PC-9 (cell line): ENCODE data around the gene CENPP.

Experiments used
- EZH2 ChIP-seq: fragments of 200-600 bp; sonication (generic); IDR thresholded peaks from 2 replicates; pipeline ENCODE4 v1.8.0; 2017; ENCODE audit warnings: antibody characterized with exemption, low read depth
- TF ChIP-seq, protein P1 (sequence below): fragments of 200-600 bp; sonication (generic); conservative IDR thresholded peaks from 2 replicates; pipeline ENCODE4 v1.6.1; 2017; ENCODE audit warnings: mixed run types, antibody characterized with exemption, mild to moderate bottlenecking, moderate library complexity

DNA sequence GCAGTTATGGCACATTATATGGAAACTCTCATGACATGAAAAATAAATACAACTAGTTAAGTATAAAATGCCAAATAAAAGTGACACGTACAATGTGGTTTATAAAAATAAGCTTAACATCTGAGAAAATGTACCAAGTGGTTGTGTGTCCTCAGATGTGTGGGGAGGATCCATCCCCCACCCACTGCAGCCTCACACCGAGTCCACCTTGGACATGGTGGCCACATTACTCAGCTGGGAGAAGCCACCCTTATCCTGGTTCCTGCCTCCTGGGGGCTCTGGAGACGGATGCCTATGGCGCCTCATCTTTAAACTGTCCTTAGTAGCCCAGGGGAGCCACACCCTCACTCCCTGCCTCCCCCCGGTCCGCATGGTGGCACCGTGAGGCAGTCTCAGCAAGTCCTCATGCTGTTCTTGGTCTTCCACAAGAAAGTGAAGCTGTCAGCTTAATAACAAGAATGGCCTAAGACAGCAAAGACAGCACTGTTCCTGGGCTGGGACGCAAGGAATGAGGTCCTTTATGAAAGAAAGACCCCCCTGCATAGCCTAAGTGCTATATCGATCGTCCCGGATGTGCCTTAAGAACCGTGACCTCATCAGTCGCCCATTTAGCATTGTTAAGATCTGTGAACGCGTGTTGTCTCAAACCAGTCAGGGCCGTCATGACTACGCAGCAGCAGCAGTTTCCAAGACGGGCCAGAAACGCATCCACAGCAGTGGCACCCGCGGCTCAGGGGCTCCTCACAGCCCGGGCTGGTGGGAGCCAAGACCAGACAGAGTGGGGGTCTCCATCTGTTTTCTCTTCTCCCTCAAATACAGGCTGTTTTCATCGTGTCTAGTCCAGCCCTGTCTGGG lies 287.7 kb downstream of the CENPP start:
- TF ChIP-seq, protein P1, sequence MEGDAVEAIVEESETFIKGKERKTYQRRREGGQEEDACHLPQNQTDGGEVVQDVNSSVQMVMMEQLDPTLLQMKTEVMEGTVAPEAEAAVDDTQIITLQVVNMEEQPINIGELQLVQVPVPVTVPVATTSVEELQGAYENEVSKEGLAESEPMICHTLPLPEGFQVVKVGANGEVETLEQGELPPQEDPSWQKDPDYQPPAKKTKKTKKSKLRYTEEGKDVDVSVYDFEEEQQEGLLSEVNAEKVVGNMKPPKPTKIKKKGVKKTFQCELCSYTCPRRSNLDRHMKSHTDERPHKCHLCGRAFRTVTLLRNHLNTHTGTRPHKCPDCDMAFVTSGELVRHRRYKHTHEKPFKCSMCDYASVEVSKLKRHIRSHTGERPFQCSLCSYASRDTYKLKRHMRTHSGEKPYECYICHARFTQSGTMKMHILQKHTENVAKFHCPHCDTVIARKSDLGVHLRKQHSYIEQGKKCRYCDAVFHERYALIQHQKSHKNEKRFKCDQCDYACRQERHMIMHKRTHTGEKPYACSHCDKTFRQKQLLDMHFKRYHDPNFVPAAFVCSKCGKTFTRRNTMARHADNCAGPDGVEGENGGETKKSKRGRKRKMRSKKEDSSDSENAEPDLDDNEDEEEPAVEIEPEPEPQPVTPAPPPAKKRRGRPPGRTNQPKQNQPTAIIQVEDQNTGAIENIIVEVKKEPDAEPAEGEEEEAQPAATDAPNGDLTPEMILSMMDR = no peak
- no peak for TF ChIP-seq EZH2
